CD8-positive, alpha-beta memory T cell (primary cell): ENCODE data around the gene ADAMTS2. TPM values are rescaled to one million over a fixed set of nuclear protein-coding genes. Genes with fewer than 3 reads are reported as not detected.
A peak's percentile ranks its signal among the peaks of the same experiment; 100 is the strongest.

Experiments used
- CTCF ChIA-PET: fragments of 350-600 bp; sonication (Branson Sonifier 250); formaldehyde crosslinking; loops from one replicate; lab custom pipeline; 2021; ENCODE audit warnings: antibody characterized with exemption; lab: Charles Lee
- POLR2A ChIA-PET: fragments of 350-600 bp; sonication (Branson Sonifier 250); formaldehyde crosslinking; loops from one replicate; lab custom pipeline; 2021; ENCODE audit warnings: antibody characterized with exemption; lab: Charles Lee
- DNase-seq, 5 donors: peaks; one replicate each; pipeline versions ENCODE4 v3.0.0 to v3.0.0-alpha.2; 2020 to 2022; ENCODE audit warnings: mixed read lengths in 1 of 5
- H3K27ac ChIP-seq: one replicate; pipeline ENCODE4 v1.7.0; 2013; ENCODE audit warnings: low read depth, mild to moderate bottlenecking, low read length, moderate library complexity
- H3K27me3 ChIP-seq: 2 replicates; pipeline ENCODE4 v1.7.0; 2013; ENCODE audit warnings: low read length, mild to moderate bottlenecking; ENCODE audit not compliant: insufficient read depth, poor library complexity, severe bottlenecking
- H3K36me3 ChIP-seq: 2 replicates; pipeline ENCODE4 v1.7.0; 2013; ENCODE audit warnings: mild to moderate bottlenecking, low read length, moderate library complexity; ENCODE audit not compliant: insufficient read depth
- H3K4me1 ChIP-seq: 2 replicates; pipeline ENCODE4 v1.7.0; 2013; ENCODE audit warnings: mild to moderate bottlenecking, low read length, moderate library complexity; ENCODE audit not compliant: insufficient read depth
- H3K4me3 ChIP-seq: 2 replicates; pipeline ENCODE4 v1.7.0; 2013; ENCODE audit warnings: mild to moderate bottlenecking, low read length
- H3K9me3 ChIP-seq: 2 replicates; pipeline ENCODE4 v1.7.0; 2013; ENCODE audit warnings: mild to moderate bottlenecking, low read length
- H3K27ac Mint-ChIP-seq, 8 donors: one replicate each; pipeline ENCODE4 v1.8.0; 2020 to 2021; ENCODE audit warnings: mixed read lengths in 8 of 8, mild to moderate bottlenecking in 6 of 8, inconsistent platforms in 3 of 8, moderate library complexity in 3 of 8
- H3K27me3 Mint-ChIP-seq, 2 donors: one replicate each; pipeline ENCODE4 v1.8.0; 2020 to 2021; ENCODE audit warnings: mixed read lengths in 2 of 2, mild to moderate bottlenecking in 1 of 2, moderate library complexity in 1 of 2
- H3K36me3 Mint-ChIP-seq, 3 donors: one replicate each; pipeline ENCODE4 v1.8.0; 2020 to 2021; ENCODE audit warnings: mixed read lengths in 3 of 3, inconsistent platforms in 1 of 3, mild to moderate bottlenecking in 1 of 3
- H3K4me1 Mint-ChIP-seq, 3 donors: one replicate each; pipeline ENCODE4 v1.8.0; 2020 to 2021; ENCODE audit warnings: mixed read lengths in 3 of 3, inconsistent platforms in 1 of 3, mild to moderate bottlenecking in 1 of 3
- H3K4me3 Mint-ChIP-seq, 7 donors: one replicate each; pipeline ENCODE4 v1.8.0; 2020 to 2021; ENCODE audit warnings: mixed read lengths in 7 of 7, mild to moderate bottlenecking in 6 of 7, moderate library complexity in 4 of 7, inconsistent platforms in 2 of 7
- H3K9me3 Mint-ChIP-seq, 5 donors: one replicate each; pipeline ENCODE4 v1.8.0; 2020 to 2022; ENCODE audit warnings: mixed read lengths in 5 of 5, mild to moderate bottlenecking in 3 of 5, moderate library complexity in 2 of 5, inconsistent platforms in 1 of 5
- polyA plus RNA-seq: library from polyadenylated mRNA; unstranded; fragments of 300-500 nt; fragmentation: Illumina TruSeq; gene quantifications from one replicate; pipeline ENCODE4 v1.2.3, GENCODE V29; 2021
- total RNA-seq, 2 experiments: library from RNA; stranded (reverse); gene quantifications; one replicate each; pipeline ENCODE4 v1.2.3, GENCODE V29; 2021

ADAMTS2 gene
- total and polyA plus RNA-seq, 3 experiments from 2014 or later: not detected

DNA sequence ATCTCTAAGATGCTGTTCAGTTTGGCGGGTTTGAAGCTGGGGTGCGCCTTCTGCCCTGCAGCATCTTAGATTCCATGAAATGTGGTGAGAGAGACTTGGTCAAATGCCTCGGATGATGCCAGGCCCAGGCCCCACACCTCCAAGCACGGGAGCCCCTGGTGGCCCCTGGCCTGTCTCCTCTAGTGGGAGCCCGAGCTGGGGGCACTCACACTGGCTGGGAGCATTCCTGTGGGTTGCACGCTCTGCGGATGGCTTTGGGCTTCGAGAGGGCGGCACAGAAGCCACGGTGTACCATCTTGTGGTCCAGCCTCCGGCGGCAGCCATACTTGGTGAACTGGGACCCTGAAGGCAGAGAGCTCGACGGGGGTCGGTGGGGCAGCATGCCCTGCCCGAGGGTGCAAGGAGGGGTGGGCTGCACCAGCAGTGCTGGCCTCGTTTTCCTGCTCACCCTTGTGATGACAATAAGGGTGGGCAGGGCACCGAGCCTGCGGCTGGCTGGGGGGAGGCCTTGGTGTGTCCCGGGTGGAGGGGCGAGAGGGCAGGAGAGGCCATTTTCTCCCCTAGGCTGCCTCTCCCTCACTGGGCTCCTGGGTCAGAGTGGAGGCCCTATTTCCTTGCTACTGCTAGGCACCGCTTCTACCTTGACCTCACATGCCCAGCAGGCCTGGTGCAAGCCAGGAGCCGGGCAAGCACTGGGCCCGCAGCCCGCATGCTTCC lies 219.3 kb downstream of the ADAMTS2 start:
- Histone ChIP-seq H3K36me3 (no peaks in the 10 kb centered on the region), H3K27ac (no peak overlapping the region), H3K9me3 (no peaks in the 10 kb centered on the region), H3K4me3 (no peak overlapping the region), H3K4me1 (no peaks in the 10 kb centered on the region), H3K27me3 (no peaks in the 10 kb centered on the region)
- no peak overlapping the region for H3K27ac Mint-ChIP-seq
- CTCF ChIA-PET: no interaction called here
- peaks cover 0 to 1% (median 0%) of the 10 kb centered on the region in 5 donors for H3K9me3 Mint-ChIP-seq
- POLR2A ChIA-PET: no interaction called here
- H3K4me3 Mint-ChIP-seq: no peak overlapping the region
- no peaks in the 10 kb centered on the region for H3K36me3 Mint-ChIP-seq
- no peak for DNase-seq
- peaks cover 0 to 5% of the 10 kb centered on the region in 2 donors for H3K27me3 Mint-ChIP-seq
- no peaks in the 10 kb centered on the region for H3K4me1 Mint-ChIP-seq

DNA sequence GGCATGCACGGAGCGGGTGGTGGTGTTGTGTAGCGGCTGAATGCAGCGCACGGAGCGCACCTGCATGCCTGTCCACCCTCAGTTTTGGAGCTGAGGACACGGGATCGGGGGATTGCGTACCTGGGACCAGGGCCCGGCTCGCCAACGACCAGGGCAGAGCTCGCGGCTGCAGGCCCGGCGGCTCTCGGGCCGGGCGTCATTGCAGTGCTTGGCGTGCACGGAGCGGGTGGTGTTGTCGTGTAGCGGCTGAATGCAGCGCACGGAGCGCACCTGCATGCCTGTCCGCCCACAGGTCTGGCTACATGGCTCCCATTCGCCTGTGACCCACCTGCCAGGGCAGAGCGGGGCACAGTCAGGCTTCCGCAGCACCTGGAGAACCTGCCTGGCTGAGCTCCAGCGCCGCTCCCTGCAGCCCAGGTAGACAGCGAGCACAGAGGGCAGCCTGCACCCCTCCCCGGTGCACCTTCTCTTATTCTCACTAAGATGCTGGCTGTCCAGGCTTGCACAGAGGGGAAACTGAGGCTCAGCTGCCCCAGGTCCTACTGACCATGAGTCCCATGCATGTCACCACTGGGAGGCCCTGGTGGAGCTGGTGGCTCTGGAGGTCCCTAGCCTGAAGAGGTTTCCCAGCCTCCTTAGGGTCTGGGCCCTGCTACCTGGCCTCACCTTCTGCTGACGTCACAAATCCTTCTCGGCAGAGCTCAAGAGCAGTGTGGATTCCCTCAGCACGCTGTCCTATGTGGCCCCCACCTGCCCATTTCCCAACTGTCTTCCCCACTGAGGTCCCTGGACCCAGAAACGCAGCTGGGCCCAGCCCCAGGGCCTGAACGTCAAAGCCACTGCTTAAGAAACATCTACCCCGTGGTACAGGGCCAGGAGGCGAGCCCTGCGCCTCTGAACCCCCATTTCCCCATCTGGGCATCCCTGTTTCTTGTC lies 220.1 kb downstream of the ADAMTS2 start:
- Histone ChIP-seq H3K27ac (no peak overlapping the region), H3K36me3 (no peaks in the 10 kb centered on the region), H3K27me3 (no peaks in the 10 kb centered on the region), H3K4me3 (no peak overlapping the region), H3K4me1 (no peaks in the 10 kb centered on the region), H3K9me3 (no peaks in the 10 kb centered on the region)
- H3K4me1 Mint-ChIP-seq: no peaks in the 10 kb centered on the region
- H3K9me3 Mint-ChIP-seq: peaks cover 0 to 2% (median 1%) of the 10 kb centered on the region in 5 donors
- DNase-seq: no peak
- POLR2A ChIA-PET: no interaction called here
- CTCF ChIA-PET: interaction anchor here (0.7 kb wide), 1 partner anchor 17 kb away, joined by 4 read pairs; no protein-coding TSS in a partner anchor
- peaks cover 0 to 5% of the 10 kb centered on the region in 2 donors for H3K27me3 Mint-ChIP-seq
- no peak overlapping the region for H3K27ac Mint-ChIP-seq
- H3K4me3 Mint-ChIP-seq: no peak overlapping the region
- H3K36me3 Mint-ChIP-seq: no peaks in the 10 kb centered on the region

GRCh38 chr5:179124273-179124852 lies 220.9 kb downstream of the ADAMTS2 start:
- H3K9me3 Mint-ChIP-seq: peaks cover 0 to 5% (median 1%) of the 10 kb centered on the region in 5 donors
- H3K27me3 Mint-ChIP-seq: peaks cover 0 to 3% of the 10 kb centered on the region in 2 donors
- DNase-seq: no peak
- no peaks in the 10 kb centered on the region for H3K4me1 ChIP-seq
- ChIA-PET CTCF (interaction anchor here (0.7 kb wide), 1 partner anchor 18 kb away, joined by 4 read pairs; no protein-coding TSS in a partner anchor), POLR2A (no interaction called here)
- no peak overlapping the region for H3K27ac Mint-ChIP-seq
- no peak overlapping the region for H3K4me3 Mint-ChIP-seq
- no peaks in the 10 kb centered on the region for H3K36me3 Mint-ChIP-seq
- H3K36me3 ChIP-seq: no peaks in the 10 kb centered on the region
- H3K27me3 ChIP-seq: no peaks in the 10 kb centered on the region
- H3K4me3 ChIP-seq: no peak overlapping the region
- no peak overlapping the region for H3K27ac ChIP-seq
- H3K9me3 ChIP-seq: no peaks in the 10 kb centered on the region
- no peaks in the 10 kb centered on the region for H3K4me1 Mint-ChIP-seq

GRCh38 chr5:179123491-179124272 lies 221.6 kb downstream of the ADAMTS2 start:
- H3K4me3 ChIP-seq: no peak overlapping the region
- H3K27me3 ChIP-seq: no peaks in the 10 kb centered on the region
- ChIA-PET CTCF (no interaction called here), POLR2A (no interaction called here)
- no peaks in the 10 kb centered on the region for H3K4me1 ChIP-seq
- peak overlapping the region in 1 of 8 donors; percentile 38 for H3K27ac Mint-ChIP-seq
- H3K27ac ChIP-seq: no peak overlapping the region
- H3K36me3 Mint-ChIP-seq: no peaks in the 10 kb centered on the region
- no peaks in the 10 kb centered on the region for H3K4me1 Mint-ChIP-seq
- no peaks in the 10 kb centered on the region for H3K9me3 ChIP-seq
- H3K9me3 Mint-ChIP-seq: peaks cover 0 to 5% (median 1%) of the 10 kb centered on the region in 5 donors
- no peaks in the 10 kb centered on the region for H3K36me3 ChIP-seq
- H3K4me3 Mint-ChIP-seq: no peak overlapping the region
- DNase-seq: no peak
- peaks cover 0 to 3% of the 10 kb centered on the region in 2 donors for H3K27me3 Mint-ChIP-seq

DNA sequence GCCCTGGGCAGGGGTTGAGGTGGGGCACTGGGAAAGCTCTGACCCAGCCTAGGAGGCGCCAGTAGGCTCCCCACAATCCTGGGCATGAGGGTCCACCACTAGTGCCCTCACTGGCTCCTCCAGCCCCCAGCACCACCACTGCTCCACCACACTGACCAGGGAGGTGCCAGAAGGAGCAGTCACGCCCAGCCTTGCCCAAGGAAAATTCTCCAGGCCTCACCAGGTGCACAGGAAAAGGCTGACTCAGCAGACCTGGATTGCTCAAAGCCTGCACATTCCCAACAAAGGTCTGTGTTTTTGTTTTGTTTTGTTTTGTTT lies 222.2 kb downstream of the ADAMTS2 start:
- Mint-ChIP-seq H3K4me3 (no peak overlapping the region), H3K27ac (no peak overlapping the region), H3K27me3 (no peaks in the 10 kb centered on the region), H3K9me3 (peaks cover 0 to 5% (median 3%) of the 10 kb centered on the region in 5 donors), H3K4me1 (no peaks in the 10 kb centered on the region), H3K36me3 (no peaks in the 10 kb centered on the region)
- Histone ChIP-seq H3K9me3 (no peaks in the 10 kb centered on the region), H3K27me3 (no peaks in the 10 kb centered on the region), H3K4me3 (no peak overlapping the region), H3K27ac (no peak overlapping the region), H3K36me3 (no peaks in the 10 kb centered on the region), H3K4me1 (no peaks in the 10 kb centered on the region)
- POLR2A ChIA-PET: no interaction called here
- DNase-seq: no peak
- CTCF ChIA-PET: no interaction called here

GRCh38 chr5:179122411-179123108 lies 222.7 kb downstream of the ADAMTS2 start:
- ChIA-PET POLR2A (no interaction called here), CTCF (no interaction called here)
- Histone ChIP-seq H3K27ac (no peak overlapping the region), H3K4me3 (no peak overlapping the region), H3K9me3 (no peaks in the 10 kb centered on the region), H3K27me3 (no peaks in the 10 kb centered on the region), H3K4me1 (no peaks in the 10 kb centered on the region), H3K36me3 (no peaks in the 10 kb centered on the region)
- Mint-ChIP-seq H3K9me3 (peaks cover 0 to 5% (median 3%) of the 10 kb centered on the region in 5 donors), H3K27me3 (no peaks in the 10 kb centered on the region), H3K4me3 (no peak overlapping the region), H3K27ac (no peak overlapping the region), H3K4me1 (no peaks in the 10 kb centered on the region), H3K36me3 (no peaks in the 10 kb centered on the region)
- DNase-seq: no peak

GRCh38 chr5:179121667-179122111 lies 223.6 kb downstream of the ADAMTS2 start:
- no peaks in the 10 kb centered on the region for H3K36me3 ChIP-seq
- no peak overlapping the region for H3K4me3 Mint-ChIP-seq
- H3K9me3 Mint-ChIP-seq: peaks cover 0 to 6% (median 3%) of the 10 kb centered on the region in 5 donors
- CTCF ChIA-PET: no interaction called here
- no peaks in the 10 kb centered on the region for H3K36me3 Mint-ChIP-seq
- no peaks in the 10 kb centered on the region for H3K4me1 Mint-ChIP-seq
- POLR2A ChIA-PET: no interaction called here
- H3K4me3 ChIP-seq: no peak overlapping the region
- no peaks in the 10 kb centered on the region for H3K27me3 ChIP-seq
- H3K27me3 Mint-ChIP-seq: peaks cover 0 to 3% of the 10 kb centered on the region in 2 donors
- H3K4me1 ChIP-seq: no peaks in the 10 kb centered on the region
- no peak overlapping the region for H3K27ac ChIP-seq
- H3K27ac Mint-ChIP-seq: no peak overlapping the region
- H3K9me3 ChIP-seq: no peaks in the 10 kb centered on the region
- DNase-seq: no peak
